ENCODE measurements around the gene SERPINB3. TPM values are rescaled to one million over a fixed set of nuclear protein-coding genes. Genes with fewer than 3 reads are reported as not detected.
"Not testable (repeated sequence)": the region's sequence is repeated elsewhere in the genome, so short reads cannot be mapped to it uniquely, and the experiment has no call there.

SERPINB3 gene
- total RNA-seq, 1 donor from 2014 or later, result not detected

- H3K4me3 Mint-ChIP-seq; H3K4me1 Mint-ChIP-seq (ENCODE audit: low read depth); DNase-seq (ENCODE audit: low spot score); intact Hi-C loops (cut with micrococcal nuclease); H3K9me3 Mint-ChIP-seq; H3K36me3 Mint-ChIP-seq (ENCODE audit: low read depth); H3K27ac Mint-ChIP-seq; H3K27me3 Mint-ChIP-seq (ENCODE audit: insufficient read depth): not testable (repeated sequence)
Measured at GRCh38 chr18:63641157-63641680, 20.5 kb downstream of the SERPINB3 start.

GRCh38 chr18:63637703-63638102 is 24.0 kb downstream of the SERPINB3 start:
- Mint-ChIP-seq H3K27ac (no peak overlapping the region), H3K9me3 (no peaks in the 10 kb centered on the region), H3K4me1 (ENCODE audit: low read depth) (no peaks in the 10 kb centered on the region), H3K4me3 (no peak overlapping the region), H3K36me3 (ENCODE audit: low read depth) (no peaks in the 10 kb centered on the region), H3K27me3 (ENCODE audit: insufficient read depth) (no peaks in the 10 kb centered on the region)
- no peak for DNase-seq (ENCODE audit: low spot score)
- intact Hi-C loops (cut with micrococcal nuclease), result no loop called here

GRCh38 chr18:63627819-63628218 is 33.9 kb downstream of the SERPINB3 start:
- Mint-ChIP-seq H3K36me3 (ENCODE audit: low read depth) (no peaks in the 10 kb centered on the region), H3K9me3 (peaks cover 33% of the 10 kb centered on the region)

GRCh38 chr18:63626431-63626830 is 35.3 kb downstream of the SERPINB3 start:
- Mint-ChIP-seq H3K27ac (no peak overlapping the region), H3K27me3 (ENCODE audit: insufficient read depth) (no peaks in the 10 kb centered on the region), H3K4me1 (ENCODE audit: low read depth) (no peaks in the 10 kb centered on the region), H3K36me3 (ENCODE audit: low read depth) (no peaks in the 10 kb centered on the region), H3K4me3 (no peak overlapping the region), H3K9me3 (peaks cover 35% of the 10 kb centered on the region)
- no peak for DNase-seq (ENCODE audit: low spot score)
- intact Hi-C loops (cut with micrococcal nuclease), result no loop called here

More at GRCh38 chr18:63627819-63628218, 33.9 kb downstream of the SERPINB3 start:
- Mint-ChIP-seq H3K27me3 (ENCODE audit: insufficient read depth) (no peaks in the 10 kb centered on the region), H3K4me3 (no peak overlapping the region), H3K4me1 (ENCODE audit: low read depth) (no peaks in the 10 kb centered on the region), H3K27ac (no peak overlapping the region)
- intact Hi-C loops (cut with micrococcal nuclease), result no loop called here
- DNase-seq (ENCODE audit: low spot score), result no peak

- H3K36me3 Mint-ChIP-seq (ENCODE audit: low read depth), result no peaks in the 10 kb centered on the region
- H3K4me1 Mint-ChIP-seq (ENCODE audit: low read depth), result no peaks in the 10 kb centered on the region
- H3K4me3 Mint-ChIP-seq, result no peak overlapping the region
- H3K9me3 Mint-ChIP-seq, result peaks cover 35% of the 10 kb centered on the region
- no peak overlapping the region for H3K27ac Mint-ChIP-seq
- H3K27me3 Mint-ChIP-seq (ENCODE audit: insufficient read depth), result no peaks in the 10 kb centered on the region
- intact Hi-C loops (cut with micrococcal nuclease), result no loop called here
- DNase-seq (ENCODE audit: low spot score), result no peak
Measured at GRCh38 chr18:63624863-63625262, 36.8 kb downstream of the SERPINB3 start.

GRCh38 chr18:63619661-63620060 is 42.0 kb downstream of the SERPINB3 start:
- DNase-seq (ENCODE audit: low spot score), result no peak
- peaks cover 3% of the 10 kb centered on the region for H3K27me3 Mint-ChIP-seq (ENCODE audit: insufficient read depth)
- H3K27ac Mint-ChIP-seq, result no peak overlapping the region
- no peaks in the 10 kb centered on the region for H3K4me1 Mint-ChIP-seq (ENCODE audit: low read depth)
- intact Hi-C loops (cut with micrococcal nuclease), result no loop called here
- no peaks in the 10 kb centered on the region for H3K36me3 Mint-ChIP-seq (ENCODE audit: low read depth)
- H3K9me3 Mint-ChIP-seq, result peaks cover 12% of the 10 kb centered on the region
- H3K4me3 Mint-ChIP-seq, result no peak overlapping the region

GRCh38 chr18:63617915-63618234 is 43.8 kb downstream of the SERPINB3 start:
- intact Hi-C loops (cut with micrococcal nuclease), result no loop called here
- Mint-ChIP-seq H3K4me3 (no peak overlapping the region), H3K27me3 (ENCODE audit: insufficient read depth) (peaks cover 3% of the 10 kb centered on the region), H3K9me3 (peaks cover 3% of the 10 kb centered on the region), H3K27ac (no peak overlapping the region), H3K4me1 (ENCODE audit: low read depth) (no peaks in the 10 kb centered on the region), H3K36me3 (ENCODE audit: low read depth) (no peaks in the 10 kb centered on the region)
- DNase-seq (ENCODE audit: low spot score), result no peak

- Mint-ChIP-seq H3K27ac (no peak overlapping the region), H3K4me3 (no peak overlapping the region), H3K36me3 (ENCODE audit: low read depth) (no peaks in the 10 kb centered on the region), H3K27me3 (ENCODE audit: insufficient read depth) (peaks cover 3% of the 10 kb centered on the region), H3K4me1 (ENCODE audit: low read depth) (no peaks in the 10 kb centered on the region), H3K9me3 (no peaks in the 10 kb centered on the region)
- no peak for DNase-seq (ENCODE audit: low spot score)
- intact Hi-C loops (cut with micrococcal nuclease), result no loop called here
Measured at GRCh38 chr18:63617049-63617914, 44.4 kb downstream of the SERPINB3 start.

GRCh38 chr18:63613420-63613819 is 48.3 kb downstream of the SERPINB3 start:
- intact Hi-C loops (cut with micrococcal nuclease), result no loop called here
- Mint-ChIP-seq H3K4me3 (no peak overlapping the region), H3K27me3 (ENCODE audit: insufficient read depth) (peaks cover 3% of the 10 kb centered on the region), H3K9me3 (no peaks in the 10 kb centered on the region), H3K4me1 (ENCODE audit: low read depth) (no peaks in the 10 kb centered on the region), H3K27ac (no peak overlapping the region), H3K36me3 (ENCODE audit: low read depth) (no peaks in the 10 kb centered on the region)
- no peak for DNase-seq (ENCODE audit: low spot score)

GRCh38 chr18:63606526-63606925 is 55.2 kb downstream of the SERPINB3 start:
- H3K27ac Mint-ChIP-seq, result no peak overlapping the region
- H3K4me3 Mint-ChIP-seq, result no peak overlapping the region
- no peaks in the 10 kb centered on the region for H3K9me3 Mint-ChIP-seq
- H3K36me3 Mint-ChIP-seq (ENCODE audit: low read depth), result no peaks in the 10 kb centered on the region
- no peaks in the 10 kb centered on the region for H3K4me1 Mint-ChIP-seq (ENCODE audit: low read depth)
- DNase-seq (ENCODE audit: low spot score), result no peak
- H3K27me3 Mint-ChIP-seq (ENCODE audit: insufficient read depth), result no peaks in the 10 kb centered on the region
- intact Hi-C loops (cut with micrococcal nuclease), result no loop called here

Other genes starting within 250 kb of the SERPINB3 start
- 58.6 and 60.7 TPM in 2 replicates for gene VPS4B, start 239.4 kb downstream of the SERPINB3 start, total RNA-seq
- not detected in 2 replicates for gene SERPINB5, start 184.9 kb downstream of the SERPINB3 start, total RNA-seq
- not detected in 2 replicates for gene SERPINB12, start 119.5 kb downstream of the SERPINB3 start, total RNA-seq
- gene SERPINB13, start 74.5 kb downstream of the SERPINB3 start, total RNA-seq, result not detected in 2 replicates
- not detected in 2 replicates for gene SERPINB4, start 17.6 kb downstream of the SERPINB3 start, total RNA-seq
- not detected in 2 replicates for gene SERPINB11, start 41.1 kb upstream of the SERPINB3 start, total RNA-seq
- not detected in 2 replicates for gene SERPINB7, start 113.5 kb upstream of the SERPINB3 start, total RNA-seq
- not detected in 2 replicates for gene SERPINB2, start 225.8 kb upstream of the SERPINB3 start, total RNA-seq
- not detected in 2 replicates for gene SERPINB10, start 246.1 kb upstream of the SERPINB3 start, total RNA-seq

All from activated T-helper 1 cell treated with anti-CD3 and anti-CD28 coated beads, Interleukin-12 subunit alpha, Interleukin-12 subunit beta, Interleukin-2, Interleukin-4 antibody, amounts not matched to agents 30 ng/mL and 10 ng/mL and 1 ng/mL, durations not matched to agents 14 hours and 24 hours and 36 hours (primary cell).